Measurements from ENCODE around the gene BACH1.

The BACH1 gene

DNA sequence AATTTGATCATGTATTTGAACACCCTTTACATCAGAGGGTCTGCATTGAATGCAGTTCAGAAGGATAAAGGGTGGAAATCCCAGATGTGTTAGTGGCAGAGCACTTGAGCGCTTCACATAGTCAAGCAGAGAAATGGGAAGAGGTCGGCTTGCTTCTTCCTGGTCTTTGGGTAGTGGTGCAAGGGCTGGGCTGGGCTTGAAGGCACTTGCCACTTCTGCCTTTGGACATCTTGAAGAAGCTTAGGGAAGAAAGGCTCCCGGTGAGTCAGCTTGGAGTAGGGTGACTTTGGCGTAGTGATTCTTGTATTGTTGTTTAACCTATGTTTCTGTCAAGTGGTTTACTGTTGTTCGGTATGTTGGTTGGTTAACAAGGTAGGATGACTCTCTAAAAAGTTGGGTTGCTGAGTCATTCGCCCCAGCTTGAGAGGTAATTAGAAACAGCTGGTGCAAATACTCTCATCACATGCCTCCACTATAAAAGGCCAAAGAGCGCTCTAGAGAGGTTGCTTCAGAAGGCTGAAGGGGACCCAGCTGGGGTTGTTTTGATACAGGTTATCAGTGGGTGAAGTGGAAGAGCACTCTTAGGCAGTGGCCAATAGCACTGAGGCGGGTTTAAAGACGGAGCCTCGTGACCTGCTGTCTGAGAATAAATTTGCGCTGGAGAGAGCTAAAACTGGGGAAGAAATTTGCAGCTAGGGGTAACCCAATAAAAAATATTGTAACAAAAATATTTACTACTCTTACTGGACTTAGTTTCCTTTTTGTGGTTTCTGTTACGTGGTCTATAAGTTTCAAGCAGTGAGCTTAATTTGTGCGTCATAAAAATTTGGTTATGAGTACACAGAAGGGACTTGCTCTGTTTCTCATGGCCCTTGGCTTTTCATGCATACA is 1.4 kb downstream of the BACH1 start:
- in situ Hi-C loops (cut with HindIII; ENCODE audit: low sequenced_read_pairs), result no loop called here
- peak overlapping the region; percentile 95 for H3K4me3 ChIP-seq (ENCODE audit: low read depth, low read length)
- DNase-seq (ENCODE audit: low read depth, low spot score), result peak; percentile 95
- no peak for TF ChIP-seq CTCF (IDR thresholded peaks at IDR 0.05; ENCODE audit: low read depth, low read length)

GRCh38 chr21:29300807-29301138 is 2.1 kb downstream of the BACH1 start:
- in situ Hi-C loops (cut with HindIII; ENCODE audit: low sequenced_read_pairs), result no loop called here
- no peak for TF ChIP-seq CTCF (IDR thresholded peaks at IDR 0.05; ENCODE audit: low read depth, low read length)
- DNase-seq (ENCODE audit: low read depth, low spot score), result no peak
- peak overlapping the region; percentile 95 for H3K4me3 ChIP-seq (ENCODE audit: low read depth, low read length)

DNA sequence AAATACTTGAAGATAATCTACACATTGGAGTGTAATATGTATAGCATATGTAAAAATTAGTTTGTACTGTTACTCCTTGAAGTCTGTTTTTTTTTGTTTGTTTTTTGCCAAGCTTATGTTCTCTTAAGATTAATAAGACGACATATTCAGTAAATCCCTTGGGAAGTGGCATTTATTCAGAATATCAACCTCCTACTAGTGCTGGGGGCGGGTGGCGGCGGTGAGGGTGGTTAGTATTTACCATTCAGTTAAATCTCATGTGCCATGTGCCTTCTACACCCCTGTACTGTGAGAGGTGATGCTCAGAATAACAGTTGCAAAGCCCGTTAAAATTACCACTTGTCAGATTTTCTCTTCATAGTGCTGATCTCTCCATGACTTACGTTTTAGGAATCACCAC is 3.0 kb downstream of the BACH1 start:
- H3K4me3 ChIP-seq (ENCODE audit: low read depth, low read length), result peak overlapping the region; percentile 95
- no peak for TF ChIP-seq CTCF (IDR thresholded peaks at IDR 0.05; ENCODE audit: low read depth, low read length)
- in situ Hi-C loops (cut with HindIII; ENCODE audit: low sequenced_read_pairs), result no loop called here
- no peak for DNase-seq (ENCODE audit: low read depth, low spot score)

- in situ Hi-C loops (cut with HindIII; ENCODE audit: low sequenced_read_pairs), result no loop called here
- DNase-seq (ENCODE audit: low read depth, low spot score), result no peak
- TF ChIP-seq CTCF (IDR thresholded peaks at IDR 0.05; ENCODE audit: low read depth, low read length), result no peak
- H3K4me3 ChIP-seq (ENCODE audit: low read depth, low read length), result peak overlapping the region; percentile 95
Measured at GRCh38 chr21:29302359-29302875, 3.7 kb downstream of the BACH1 start.

DNA sequence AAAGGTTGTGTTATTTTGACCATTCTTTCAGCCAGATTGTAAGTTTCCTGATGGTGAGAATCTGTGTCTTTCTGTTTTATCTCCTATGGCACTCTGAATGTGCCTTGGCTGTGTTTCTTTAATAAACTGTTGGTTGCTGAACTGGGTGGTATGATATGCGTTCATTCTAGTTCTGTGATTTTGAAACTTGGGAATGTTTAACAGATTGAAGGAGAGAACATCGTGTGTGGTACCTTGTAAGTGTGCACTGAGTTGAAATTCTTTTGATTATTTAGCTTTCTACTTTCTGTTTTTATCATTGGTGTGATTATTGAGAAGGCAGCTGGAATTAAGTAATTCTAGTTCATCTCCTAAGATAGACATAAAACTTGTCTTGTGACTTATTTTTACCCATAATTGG is 4.6 kb downstream of the BACH1 start:
- in situ Hi-C loops (cut with HindIII; ENCODE audit: low sequenced_read_pairs), result no loop called here
- DNase-seq (ENCODE audit: low read depth, low spot score), result no peak
- H3K4me3 ChIP-seq (ENCODE audit: low read depth, low read length), result no peak overlapping the region
- no peak for TF ChIP-seq CTCF (IDR thresholded peaks at IDR 0.05; ENCODE audit: low read depth, low read length)

DNA sequence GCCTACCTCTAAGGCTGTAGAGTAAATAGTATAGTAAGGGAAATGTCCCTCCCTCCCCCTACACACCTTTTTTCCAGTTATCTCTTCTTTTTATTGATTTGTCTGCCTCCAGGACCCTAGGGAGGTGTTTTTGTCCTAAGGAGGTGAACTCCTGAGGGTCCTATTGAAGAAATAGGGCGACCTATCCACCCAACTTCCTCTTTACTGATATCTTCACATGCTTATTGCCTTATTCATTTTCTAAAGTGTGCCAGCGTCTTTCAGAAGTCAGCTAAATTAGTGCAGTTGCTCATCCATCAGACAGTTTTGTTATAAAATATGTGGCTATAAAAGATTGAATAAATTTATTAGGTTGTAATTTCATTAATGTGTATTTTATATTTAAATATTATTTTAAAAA is 5.9 kb downstream of the BACH1 start:
- in situ Hi-C loops (cut with HindIII; ENCODE audit: low sequenced_read_pairs), result no loop called here
- DNase-seq (ENCODE audit: low read depth, low spot score), result no peak
- TF ChIP-seq CTCF (IDR thresholded peaks at IDR 0.05; ENCODE audit: low read depth, low read length), result no peak
- H3K4me3 ChIP-seq (ENCODE audit: low read depth, low read length), result no peak overlapping the region
